ENCODE results near the gene AKAP11. TPM values are rescaled to one million over a fixed set of nuclear protein-coding genes. Genes with fewer than 3 reads are reported as not detected.

The AKAP11 gene
- total and polyA plus RNA-seq, 2 of the 8 experiments (the other 6 are each of a cell fraction or from before 2014, with no cell fraction given) = 4.5 to 21.9 TPM

GRCh38 chr13:42333613-42334328 lies 61.8 kb downstream of the AKAP11 start:
- H2BK120ac ChIP-seq (replicated peaks; ENCODE audit: low read depth, low read length) = no peak overlapping the region
- no peaks in the 10 kb centered on the region for H4K20me1 ChIP-seq (replicated peaks in 1 of 2; ENCODE audit: control insufficient read depth in 1 of 2, insufficient read depth in 2 of 2, low read length in 2 of 2)
- H3K4me2 ChIP-seq (ENCODE audit: insufficient read depth in 1 of 2, low read depth in 2 of 2, low read length in 2 of 2) = no peak overlapping the region
- FAIRE-seq = peak; percentile 99
- peak; percentile 8 to 79 (median 58) for TF ChIP-seq CTCF (IDR thresholded peaks at IDR 0.05; ENCODE audit: control extremely low read depth in 1 of 3, insufficient read depth in 1 of 3, low read depth in 1 of 3, low read length in 3 of 3)
- TF ChIP-seq RAD21 (IDR thresholded peaks at IDR 0.05 in 1 of 2, conservative IDR thresholded peaks at IDR 0.05 in 1 of 2; ENCODE audit: low read depth in 2 of 2, low read length in 2 of 2) = peak; percentile 87 to 92
- no peak for TF ChIP-seq JUN (IDR thresholded peaks at IDR 0.05; ENCODE audit: low read depth, low read length)
- no peak overlapping the region for H3K56ac ChIP-seq (replicated peaks; ENCODE audit: insufficient read length, low read depth, low read length)
- no peaks in the 10 kb centered on the region for H3K79me1 ChIP-seq (ENCODE audit: low read depth, low read length)
- H2BK12ac ChIP-seq (ENCODE audit: low read depth, low read length) = peak overlapping the region; percentile 70; the same call in 1 of the 2 replicates
- no peaks in the 10 kb centered on the region for H3K9me3 ChIP-seq (ENCODE audit: insufficient read depth in 2 of 2, low read depth in 1 of 2, low read length in 1 of 2)
- H4K91ac ChIP-seq (replicated peaks; ENCODE audit: insufficient read length, low read length) = peak overlapping the region; percentile 38
- H3K4me1 ChIP-seq (replicated peaks in 1 of 4; ENCODE audit: control insufficient read depth in 3 of 4, insufficient read depth in 4 of 4, low read length in 3 of 4) = peaks cover 0 to 3% (median 0%) of the 10 kb centered on the region in 4 experiments; a peak in 1 of 7 replicates
- ChIA-PET CTCF (ENCODE audit: partially characterized antibody) (interaction anchor here (0.6 to 1.8 kb wide), 22 partner anchors 9 to 551 kb away, joined by 3 to 9 read pairs (median 4); no protein-coding TSS in a partner anchor), POLR2A (ENCODE audit: partially characterized antibody) (interaction anchor here (0.7 to 1.3 kb wide), 3 partner anchors 16 to 526 kb away, joined by 3 to 6 read pairs (median 4); no protein-coding TSS in a partner anchor)
- no peaks in the 10 kb centered on the region for H3K36me3 ChIP-seq (ENCODE audit: control insufficient read depth in 2 of 4, insufficient read depth in 4 of 4, low read length in 3 of 4)
- no peak overlapping the region for H3K14ac ChIP-seq (ENCODE audit: insufficient read length)
- no peaks in the 10 kb centered on the region for H3K79me2 ChIP-seq (ENCODE audit: control insufficient read depth in 1 of 2, insufficient read depth in 2 of 2, low read length in 2 of 2)
- no peaks in the 10 kb centered on the region for H3K27me3 ChIP-seq (replicated peaks in 1 of 4; ENCODE audit: control insufficient read depth in 3 of 4, extremely low read depth in 1 of 4, insufficient read depth in 3 of 4, low read length in 3 of 4)
- H2AK5ac ChIP-seq (ENCODE audit: low read depth, low read length) = no peak overlapping the region
- DNase-seq (ENCODE audit: low read depth in 1 of 2, low spot score in 2 of 2) = peak in 1 of 2 experiments; percentile 59
- H3K23ac ChIP-seq (ENCODE audit: insufficient read length) = no peak overlapping the region
- H2BK20ac ChIP-seq (ENCODE audit: low read length) = peak overlapping the region; percentile 73; the same call in 1 of the 2 replicates
- H3K9ac ChIP-seq (replicated peaks in 1 of 4; ENCODE audit: extremely low read depth in 1 of 4, low read depth in 3 of 4, low read length in 3 of 4) = no peak overlapping the region
- H4K8ac ChIP-seq (ENCODE audit: extremely low read depth, insufficient read depth, low read length) = no peak overlapping the region
- H3K18ac ChIP-seq (ENCODE audit: extremely low read depth, low read length) = no peak overlapping the region
- no peak overlapping the region for H3K27ac ChIP-seq (ENCODE audit: low read depth, low read length)
- H2BK5ac ChIP-seq (ENCODE audit: low read depth, low read length) = peak overlapping the region; percentile 3; the same call in 1 of the 2 replicates
- no peak overlapping the region for H4K5ac ChIP-seq (ENCODE audit: insufficient read length, low read depth, low read length)
- peak overlapping the region; percentile 81 for H2AFZ ChIP-seq (ENCODE audit: low read length)
- peak overlapping the region; percentile 74; the same call in 1 of the 2 replicates for H2BK15ac ChIP-seq (ENCODE audit: low read length)
- no peak overlapping the region for H3K4ac ChIP-seq (replicated peaks; ENCODE audit: insufficient read length, low read depth, low read length)
- no peak overlapping the region for H3K4me3 ChIP-seq (ENCODE audit: extremely low read depth in 1 of 4, insufficient read depth in 2 of 4, low read depth in 3 of 4, low read length in 4 of 4)
- no peaks in the 10 kb centered on the region for H3K23me2 ChIP-seq (ENCODE audit: low read depth, low read length)
- WGBS, 2 experiments (ENCODE audit: extremely low coverage in 1 of 2, insufficient coverage in 1 of 2, insufficient read length in 1 of 2, insufficient replicate concordance in 2 of 2, low coverage in 1 of 2, low lambda C conversion rate in 2 of 2, missing lambda C conversion rate in 1 of 2) = 85% methylated on average over 12 of the region's 12 CpGs; no CpG with 5 or more reads in 1 of the 2 experiments
